DOHH2 (cell line): Measurements from ENCODE around the gene KRT38.

Experiments used
- H3F3A ChIP-seq: fragments of 200-600 bp; sonication (generic), shearing (Covaris generic); 2 replicates; pipeline ENCODE4 v1.6.0; 2016; ENCODE audit warnings: antibody characterized with exemption, mild to moderate bottlenecking; ENCODE audit not compliant: control insufficient read depth, insufficient read depth
- H3K27ac ChIP-seq: fragments of 200-600 bp; sonication (generic); 2 replicates; pipeline ENCODE4 v1.5.1; 2014; ENCODE audit warnings: low read depth, mild to moderate bottlenecking, low read length, moderate library complexity
- H3K27me3 ChIP-seq: fragments of 200-600 bp; sonication (generic); 2 replicates; pipeline ENCODE4 v1.6.1; 2014; ENCODE audit warnings: mild to moderate bottlenecking, low read length, mixed read lengths; ENCODE audit not compliant: control insufficient read depth
- H3K36me3 ChIP-seq: fragments of 200-600 bp; sonication (generic); 2 replicates; pipeline ENCODE4 v1.6.1; 2014; ENCODE audit warnings: mild to moderate bottlenecking, low read length, moderate library complexity, mixed read lengths; ENCODE audit not compliant: control insufficient read depth
- H3K4me1 ChIP-seq: fragments of 200-600 bp; sonication (generic); 2 replicates; pipeline ENCODE4 v1.6.1; 2014; ENCODE audit warnings: mild to moderate bottlenecking, low read length, mixed read lengths; ENCODE audit not compliant: control insufficient read depth
- H3K4me2 ChIP-seq: fragments of 200-600 bp; sonication (generic); 2 replicates; pipeline ENCODE4 v1.6.0; 2014; ENCODE audit warnings: mild to moderate bottlenecking, low read length, moderate library complexity
- H3K4me3 ChIP-seq: fragments of 200-600 bp; sonication (generic); 2 replicates; pipeline ENCODE4 v1.5.1; 2014; ENCODE audit warnings: mild to moderate bottlenecking, low read length, mixed read lengths
- H3K79me2 ChIP-seq: fragments of 200-600 bp; sonication (generic); 2 replicates; pipeline ENCODE4 v1.6.1; 2014; ENCODE audit warnings: mild to moderate bottlenecking, low read length, mixed read lengths; ENCODE audit not compliant: control insufficient read depth
- H3K9me2 ChIP-seq: fragments of 200-600 bp; sonication (generic); replicated peaks from 2 replicates; pipeline ENCODE4 v1.6.1; 2014; ENCODE audit warnings: mild to moderate bottlenecking, low read length, mixed read lengths; ENCODE audit not compliant: control insufficient read depth
- H3K9me3 ChIP-seq: fragments of 200-600 bp; sonication (generic); 2 replicates; pipeline ENCODE4 v1.6.1; 2014; ENCODE audit warnings: antibody characterized with exemption, low read length, mixed read lengths; ENCODE audit not compliant: control insufficient read depth, insufficient read depth
- H4K20me1 ChIP-seq: fragments of 200-600 bp; sonication (generic); 2 replicates; pipeline ENCODE4 v1.6.0; 2014; ENCODE audit warnings: low read depth, mild to moderate bottlenecking, antibody characterized with exemption, low read length, moderate library complexity; ENCODE audit not compliant: control insufficient read depth, insufficient read depth
- EZH2phosphoT487 ChIP-seq: fragments of 200-600 bp; sonication (generic); IDR thresholded peaks from 2 replicates; pipeline ENCODE4 v1.6.1; 2017; ENCODE audit warnings: borderline replicate concordance, mild to moderate bottlenecking, antibody characterized with exemption, low read length, moderate library complexity, mixed read lengths
- TF ChIP-seq, protein P1 (sequence below): fragments of 200-600 bp; sonication (generic); IDR thresholded peaks from one replicate; pipeline ENCODE4 v1.5.1; 2014; ENCODE audit warnings: antibody characterized with exemption, mild to moderate bottlenecking, low read depth, low read length; ENCODE audit not compliant: poor library complexity, severe bottlenecking

Gene KRT38

GRCh38 chr17:41457676-41458075, 16.9 kb upstream of the KRT38 start:
- H3K9me2 ChIP-seq, result no peaks in the 10 kb centered on the region
- no peaks in the 10 kb centered on the region for H3F3A ChIP-seq
- no peak for TF ChIP-seq EZH2phosphoT487
- TF ChIP-seq, protein P1, sequence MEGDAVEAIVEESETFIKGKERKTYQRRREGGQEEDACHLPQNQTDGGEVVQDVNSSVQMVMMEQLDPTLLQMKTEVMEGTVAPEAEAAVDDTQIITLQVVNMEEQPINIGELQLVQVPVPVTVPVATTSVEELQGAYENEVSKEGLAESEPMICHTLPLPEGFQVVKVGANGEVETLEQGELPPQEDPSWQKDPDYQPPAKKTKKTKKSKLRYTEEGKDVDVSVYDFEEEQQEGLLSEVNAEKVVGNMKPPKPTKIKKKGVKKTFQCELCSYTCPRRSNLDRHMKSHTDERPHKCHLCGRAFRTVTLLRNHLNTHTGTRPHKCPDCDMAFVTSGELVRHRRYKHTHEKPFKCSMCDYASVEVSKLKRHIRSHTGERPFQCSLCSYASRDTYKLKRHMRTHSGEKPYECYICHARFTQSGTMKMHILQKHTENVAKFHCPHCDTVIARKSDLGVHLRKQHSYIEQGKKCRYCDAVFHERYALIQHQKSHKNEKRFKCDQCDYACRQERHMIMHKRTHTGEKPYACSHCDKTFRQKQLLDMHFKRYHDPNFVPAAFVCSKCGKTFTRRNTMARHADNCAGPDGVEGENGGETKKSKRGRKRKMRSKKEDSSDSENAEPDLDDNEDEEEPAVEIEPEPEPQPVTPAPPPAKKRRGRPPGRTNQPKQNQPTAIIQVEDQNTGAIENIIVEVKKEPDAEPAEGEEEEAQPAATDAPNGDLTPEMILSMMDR, result no peak
- H3K4me1 ChIP-seq, result no peaks in the 10 kb centered on the region
- no peak overlapping the region for H3K4me2 ChIP-seq
- H4K20me1 ChIP-seq, result no peaks in the 10 kb centered on the region
- no peak overlapping the region for H3K27ac ChIP-seq
- H3K36me3 ChIP-seq, result no peaks in the 10 kb centered on the region
- no peak overlapping the region for H3K4me3 ChIP-seq
- peaks cover 5% of the 10 kb centered on the region; the same call in 1 of the 2 replicates for H3K27me3 ChIP-seq
- H3K79me2 ChIP-seq, result no peaks in the 10 kb centered on the region
- no peaks in the 10 kb centered on the region for H3K9me3 ChIP-seq

DNA sequence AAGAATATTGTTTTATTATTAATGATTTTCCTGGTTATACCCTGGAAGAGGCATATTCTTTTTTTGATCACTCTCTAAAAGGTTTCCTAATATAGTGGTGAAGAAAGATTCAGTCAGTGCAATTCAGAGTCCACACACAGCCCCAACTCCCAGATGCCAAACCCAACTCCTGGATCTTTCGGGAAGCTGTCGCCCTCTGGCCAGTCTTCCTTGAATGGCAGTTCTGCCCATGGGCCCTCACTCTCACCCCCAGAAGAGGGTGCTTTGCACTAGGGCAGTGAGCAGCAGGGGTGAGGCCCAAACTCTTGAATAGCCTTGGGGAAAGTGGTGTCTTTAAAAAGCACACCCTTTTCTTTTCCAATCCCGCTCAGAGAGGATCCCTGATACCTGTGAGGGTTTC, 15.4 kb upstream of the KRT38 start:
- peaks cover 8% of the 10 kb centered on the region for H3K27me3 ChIP-seq
- no peak for TF ChIP-seq EZH2phosphoT487
- TF ChIP-seq, protein P1, result no peak

DNA sequence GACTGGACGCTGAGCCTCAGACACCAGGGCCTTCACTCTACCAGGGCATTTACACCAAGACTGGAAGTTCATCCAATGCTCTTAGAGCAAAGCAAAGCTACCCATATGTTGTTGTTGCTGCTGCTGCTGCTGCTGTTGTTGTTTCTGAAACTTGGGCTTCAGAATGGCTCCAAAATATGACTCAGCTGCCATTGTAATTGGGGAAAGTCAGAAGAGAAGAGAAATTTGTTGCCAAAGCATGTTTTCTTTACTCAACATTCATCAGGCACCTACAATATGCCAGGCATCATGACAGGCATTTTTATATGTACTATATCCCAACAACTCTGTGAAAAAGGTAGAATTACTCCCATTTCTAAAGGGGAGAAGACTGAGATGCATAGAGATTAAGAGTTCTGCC, 14.5 kb upstream of the KRT38 start:
- no peaks in the 10 kb centered on the region for H3K79me2 ChIP-seq
- peaks cover 8% of the 10 kb centered on the region for H3K27me3 ChIP-seq
- no peak for TF ChIP-seq EZH2phosphoT487
- TF ChIP-seq, protein P1, result no peak
- no peaks in the 10 kb centered on the region for H3K36me3 ChIP-seq
- H3K4me3 ChIP-seq, result no peak overlapping the region
- H3K9me2 ChIP-seq, result no peaks in the 10 kb centered on the region
- no peaks in the 10 kb centered on the region for H3F3A ChIP-seq
- no peaks in the 10 kb centered on the region for H3K9me3 ChIP-seq
- H3K4me1 ChIP-seq, result no peaks in the 10 kb centered on the region
- no peak overlapping the region for H3K27ac ChIP-seq
- no peak overlapping the region for H3K4me2 ChIP-seq
- no peaks in the 10 kb centered on the region for H4K20me1 ChIP-seq

More for the DNA sequence above, 15.4 kb upstream of the KRT38 start:
- Histone ChIP-seq H3K27ac (no peak overlapping the region), H3K4me3 (no peak overlapping the region), H4K20me1 (no peaks in the 10 kb centered on the region), H3K9me2 (no peaks in the 10 kb centered on the region), H3K79me2 (no peaks in the 10 kb centered on the region), H3K4me1 (no peaks in the 10 kb centered on the region), H3K36me3 (no peaks in the 10 kb centered on the region), H3K9me3 (no peaks in the 10 kb centered on the region), H3F3A (no peaks in the 10 kb centered on the region), H3K4me2 (no peak overlapping the region)
